Panc1 (cell line): ENCODE data around the gene FAM174B.

Source experiments
- POLR2AphosphoS5 ChIP-seq: IDR thresholded peaks from 2 replicates; pipeline ENCODE4 v1.6.1; 2012; ENCODE audit warnings: mild to moderate bottlenecking, low read depth, low read length, moderate library complexity
- SIN3A ChIP-seq: IDR thresholded peaks from 2 replicates; pipeline ENCODE4 v1.6.1; 2012; ENCODE audit warnings: low read depth, mild to moderate bottlenecking, low read length, moderate library complexity, borderline replicate concordance; ENCODE audit not compliant: insufficient read depth
- TCF7L2 ChIP-seq: IDR thresholded peaks from 2 replicates; pipeline ENCODE4 v1.6.1; 2011; ENCODE audit warnings: mild to moderate bottlenecking, low read depth, low read length, inconsistent platforms
- TF ChIP-seq, protein P1 (sequence below): fragments of 450-650 bp; IDR thresholded peaks from 2 replicates; pipeline ENCODE4 v1.5.1; 2017; ENCODE audit warnings: mild to moderate bottlenecking
- TF ChIP-seq, protein P2 (sequence below), 2 experiments: IDR thresholded peaks; 2 replicates each; pipeline ENCODE4 v1.6.1; 2011 to 2012; ENCODE audit warnings: low read depth in 2 of 2, control low read depth in 1 of 2, low read length in 1 of 2, mild to moderate bottlenecking in 1 of 2, moderate library complexity in 1 of 2; ENCODE audit not compliant: insufficient read depth in 1 of 2

DNA sequence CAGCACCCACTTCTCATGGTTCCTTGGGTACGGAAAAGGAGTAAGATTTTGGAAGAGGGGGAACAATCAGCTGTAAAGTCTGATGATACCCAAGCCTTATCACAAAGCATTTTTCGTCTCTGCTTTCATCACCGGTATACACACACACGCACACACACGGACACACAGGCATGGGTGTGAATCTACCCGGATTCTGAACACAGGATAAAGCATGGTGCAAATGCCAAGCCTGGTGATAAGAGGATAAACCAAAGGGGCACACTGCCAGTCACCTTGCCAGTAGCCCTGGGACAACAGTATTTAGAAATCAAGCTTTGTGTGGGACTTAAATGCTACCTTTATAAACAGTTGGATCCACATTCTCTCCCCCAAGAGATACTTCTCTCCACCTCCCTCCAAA, 22.2 kb downstream of the FAM174B start:
- TF ChIP-seq, protein P1, sequence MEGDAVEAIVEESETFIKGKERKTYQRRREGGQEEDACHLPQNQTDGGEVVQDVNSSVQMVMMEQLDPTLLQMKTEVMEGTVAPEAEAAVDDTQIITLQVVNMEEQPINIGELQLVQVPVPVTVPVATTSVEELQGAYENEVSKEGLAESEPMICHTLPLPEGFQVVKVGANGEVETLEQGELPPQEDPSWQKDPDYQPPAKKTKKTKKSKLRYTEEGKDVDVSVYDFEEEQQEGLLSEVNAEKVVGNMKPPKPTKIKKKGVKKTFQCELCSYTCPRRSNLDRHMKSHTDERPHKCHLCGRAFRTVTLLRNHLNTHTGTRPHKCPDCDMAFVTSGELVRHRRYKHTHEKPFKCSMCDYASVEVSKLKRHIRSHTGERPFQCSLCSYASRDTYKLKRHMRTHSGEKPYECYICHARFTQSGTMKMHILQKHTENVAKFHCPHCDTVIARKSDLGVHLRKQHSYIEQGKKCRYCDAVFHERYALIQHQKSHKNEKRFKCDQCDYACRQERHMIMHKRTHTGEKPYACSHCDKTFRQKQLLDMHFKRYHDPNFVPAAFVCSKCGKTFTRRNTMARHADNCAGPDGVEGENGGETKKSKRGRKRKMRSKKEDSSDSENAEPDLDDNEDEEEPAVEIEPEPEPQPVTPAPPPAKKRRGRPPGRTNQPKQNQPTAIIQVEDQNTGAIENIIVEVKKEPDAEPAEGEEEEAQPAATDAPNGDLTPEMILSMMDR: no peak
- TF ChIP-seq SIN3A (no peak), POLR2AphosphoS5 (no peak), TCF7L2 (no peak)
- TF ChIP-seq, protein P2, sequence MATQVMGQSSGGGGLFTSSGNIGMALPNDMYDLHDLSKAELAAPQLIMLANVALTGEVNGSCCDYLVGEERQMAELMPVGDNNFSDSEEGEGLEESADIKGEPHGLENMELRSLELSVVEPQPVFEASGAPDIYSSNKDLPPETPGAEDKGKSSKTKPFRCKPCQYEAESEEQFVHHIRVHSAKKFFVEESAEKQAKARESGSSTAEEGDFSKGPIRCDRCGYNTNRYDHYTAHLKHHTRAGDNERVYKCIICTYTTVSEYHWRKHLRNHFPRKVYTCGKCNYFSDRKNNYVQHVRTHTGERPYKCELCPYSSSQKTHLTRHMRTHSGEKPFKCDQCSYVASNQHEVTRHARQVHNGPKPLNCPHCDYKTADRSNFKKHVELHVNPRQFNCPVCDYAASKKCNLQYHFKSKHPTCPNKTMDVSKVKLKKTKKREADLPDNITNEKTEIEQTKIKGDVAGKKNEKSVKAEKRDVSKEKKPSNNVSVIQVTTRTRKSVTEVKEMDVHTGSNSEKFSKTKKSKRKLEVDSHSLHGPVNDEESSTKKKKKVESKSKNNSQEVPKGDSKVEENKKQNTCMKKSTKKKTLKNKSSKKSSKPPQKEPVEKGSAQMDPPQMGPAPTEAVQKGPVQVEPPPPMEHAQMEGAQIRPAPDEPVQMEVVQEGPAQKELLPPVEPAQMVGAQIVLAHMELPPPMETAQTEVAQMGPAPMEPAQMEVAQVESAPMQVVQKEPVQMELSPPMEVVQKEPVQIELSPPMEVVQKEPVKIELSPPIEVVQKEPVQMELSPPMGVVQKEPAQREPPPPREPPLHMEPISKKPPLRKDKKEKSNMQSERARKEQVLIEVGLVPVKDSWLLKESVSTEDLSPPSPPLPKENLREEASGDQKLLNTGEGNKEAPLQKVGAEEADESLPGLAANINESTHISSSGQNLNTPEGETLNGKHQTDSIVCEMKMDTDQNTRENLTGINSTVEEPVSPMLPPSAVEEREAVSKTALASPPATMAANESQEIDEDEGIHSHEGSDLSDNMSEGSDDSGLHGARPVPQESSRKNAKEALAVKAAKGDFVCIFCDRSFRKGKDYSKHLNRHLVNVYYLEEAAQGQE (IDR thresholded peaks at IDR 0.05; ENCODE audit: insufficient read depth in 1 of 2, low read depth in 2 of 2, low read length in 1 of 2): no peak
